Fibroblast of the aortic adventitia (primary cell): ENCODE data around the gene CAMK1D. TPM values are rescaled to one million over a fixed set of nuclear protein-coding genes. Genes with fewer than 3 reads are reported as not detected.

Source experiments
- DNase-seq: peaks from one replicate; pipeline ENCODE4 v3.0.0-alpha.2; 2010; ENCODE audit warnings: low read depth
- H3K4me3 ChIP-seq: 2 replicates; pipeline ENCODE4 v1.5.1; 2011; ENCODE audit warnings: low read depth, mild to moderate bottlenecking, control low read depth, low read length, moderate library complexity
- total RNA-seq: library from RNA; depleted of rRNA; stranded (reverse); fragments of >200 nt; gene quantifications from 2 replicates; pipeline ENCODE4 v1.2.3, GENCODE V29; 2012; ENCODE audit warnings: low replicate concordance
- TF ChIP-seq, protein P1 (sequence below): IDR thresholded peaks from 2 replicates; pipeline ENCODE4 v1.5.1; 2011; ENCODE audit warnings: mild to moderate bottlenecking, low read length, control low read depth, inconsistent platforms; ENCODE audit not compliant: insufficient read depth

CAMK1D gene
- total RNA-seq, 1 donor: 9.8 TPM

DNA sequence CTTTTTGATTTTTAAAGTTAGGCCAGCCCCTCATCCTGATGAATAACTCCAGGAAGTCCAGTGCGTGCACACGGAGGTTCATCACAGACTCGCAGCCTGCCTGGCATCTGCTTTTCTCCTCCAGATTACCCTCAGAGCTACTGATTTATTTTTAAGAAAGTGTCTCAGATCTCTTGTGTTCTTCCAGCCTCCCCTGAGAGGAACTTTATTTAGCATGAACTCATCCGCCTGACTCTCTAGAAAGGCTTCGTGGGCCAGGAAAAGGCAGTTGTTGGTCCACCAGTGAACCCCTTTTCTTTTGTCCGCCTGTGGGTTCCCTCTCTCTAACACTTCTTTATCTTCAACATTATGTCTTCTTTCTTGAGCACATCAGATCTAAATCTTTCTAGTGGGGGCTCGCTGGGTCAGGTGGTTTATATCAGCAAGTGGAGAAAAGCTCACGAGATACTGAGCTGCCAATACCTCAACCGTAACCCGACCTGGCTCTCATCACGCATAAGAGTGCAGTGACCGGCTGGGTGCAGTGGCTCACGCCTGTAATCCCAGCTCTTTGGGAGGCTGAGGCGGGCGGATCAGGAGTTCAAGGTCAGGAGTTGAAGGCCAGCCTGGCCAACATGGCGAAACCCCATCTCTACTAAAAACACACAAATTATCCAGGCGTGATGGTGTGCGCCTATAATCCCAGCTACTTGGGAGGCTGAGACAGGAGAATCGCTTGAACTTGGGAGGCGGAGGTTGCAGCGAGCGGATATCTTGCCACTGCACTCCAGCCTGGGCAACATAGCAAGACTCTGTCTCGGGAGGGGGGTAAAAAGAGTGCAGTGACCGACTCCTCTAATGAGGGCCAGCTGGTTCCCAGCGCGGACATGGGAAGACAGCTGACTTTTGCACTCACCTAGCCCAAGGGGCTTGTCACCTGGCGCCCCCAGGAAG, 489.9 kb downstream of the CAMK1D start:
- TF ChIP-seq, protein P1, sequence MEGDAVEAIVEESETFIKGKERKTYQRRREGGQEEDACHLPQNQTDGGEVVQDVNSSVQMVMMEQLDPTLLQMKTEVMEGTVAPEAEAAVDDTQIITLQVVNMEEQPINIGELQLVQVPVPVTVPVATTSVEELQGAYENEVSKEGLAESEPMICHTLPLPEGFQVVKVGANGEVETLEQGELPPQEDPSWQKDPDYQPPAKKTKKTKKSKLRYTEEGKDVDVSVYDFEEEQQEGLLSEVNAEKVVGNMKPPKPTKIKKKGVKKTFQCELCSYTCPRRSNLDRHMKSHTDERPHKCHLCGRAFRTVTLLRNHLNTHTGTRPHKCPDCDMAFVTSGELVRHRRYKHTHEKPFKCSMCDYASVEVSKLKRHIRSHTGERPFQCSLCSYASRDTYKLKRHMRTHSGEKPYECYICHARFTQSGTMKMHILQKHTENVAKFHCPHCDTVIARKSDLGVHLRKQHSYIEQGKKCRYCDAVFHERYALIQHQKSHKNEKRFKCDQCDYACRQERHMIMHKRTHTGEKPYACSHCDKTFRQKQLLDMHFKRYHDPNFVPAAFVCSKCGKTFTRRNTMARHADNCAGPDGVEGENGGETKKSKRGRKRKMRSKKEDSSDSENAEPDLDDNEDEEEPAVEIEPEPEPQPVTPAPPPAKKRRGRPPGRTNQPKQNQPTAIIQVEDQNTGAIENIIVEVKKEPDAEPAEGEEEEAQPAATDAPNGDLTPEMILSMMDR: no peak
- H3K4me3 ChIP-seq: no peak overlapping the region
- no peak for DNase-seq

DNA sequence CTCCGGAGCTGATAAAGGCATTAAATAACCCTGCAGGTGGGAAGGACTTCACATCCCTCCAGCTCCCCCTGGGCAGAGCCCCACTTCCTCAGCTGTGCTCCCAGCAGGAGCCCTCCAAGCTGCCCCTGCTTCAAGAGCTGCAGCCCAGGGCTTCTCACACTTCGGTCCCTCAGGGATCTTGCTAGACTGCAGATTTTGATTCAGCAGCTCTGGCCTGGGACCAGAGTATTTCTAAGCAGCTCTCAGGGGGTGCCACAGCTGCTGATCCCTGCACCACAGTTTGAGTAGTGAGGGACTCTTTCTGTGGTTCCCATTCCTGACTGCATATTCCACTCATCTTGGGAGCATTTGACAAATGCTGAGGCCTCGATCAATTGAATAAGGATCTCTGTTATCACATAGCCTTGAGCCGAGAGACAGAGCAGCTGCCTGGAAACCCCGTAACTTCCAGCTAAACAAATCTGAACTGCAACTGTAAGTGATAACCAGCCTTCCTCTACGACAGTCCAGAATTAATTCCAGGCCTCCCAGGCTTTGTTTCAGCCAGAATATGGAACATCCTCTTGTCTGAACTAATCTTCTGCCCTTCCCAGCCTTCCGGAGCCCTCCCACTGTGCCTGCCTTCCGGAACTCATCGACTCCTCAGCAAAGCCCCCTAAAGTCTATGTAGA, 490.7 kb downstream of the CAMK1D start:
- DNase-seq: peak; percentile 31
- H3K4me3 ChIP-seq: no peak overlapping the region
- TF ChIP-seq, protein P1: no peak

DNA sequence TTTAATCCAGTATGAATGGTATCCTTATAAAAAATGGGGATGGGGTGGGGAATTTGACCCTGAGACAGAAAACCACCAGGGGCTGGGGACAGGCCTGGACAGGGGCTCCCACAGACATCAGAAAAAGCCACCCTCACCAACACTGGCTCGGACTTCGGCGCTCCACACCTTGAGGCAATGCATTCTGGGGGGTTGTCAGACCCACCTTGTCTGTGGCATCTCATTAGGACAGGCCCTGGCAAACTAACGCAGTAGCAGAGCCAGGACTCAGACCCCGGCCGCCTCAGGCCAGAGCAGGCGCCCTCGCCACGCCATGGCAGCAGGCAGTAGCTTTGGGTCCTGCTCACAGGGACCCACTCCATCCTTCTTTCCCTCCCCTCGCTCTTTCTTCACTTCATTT, 492.1 kb downstream of the CAMK1D start:
- TF ChIP-seq, protein P1: no peak
- no peak overlapping the region for H3K4me3 ChIP-seq
- DNase-seq: no peak

DNA sequence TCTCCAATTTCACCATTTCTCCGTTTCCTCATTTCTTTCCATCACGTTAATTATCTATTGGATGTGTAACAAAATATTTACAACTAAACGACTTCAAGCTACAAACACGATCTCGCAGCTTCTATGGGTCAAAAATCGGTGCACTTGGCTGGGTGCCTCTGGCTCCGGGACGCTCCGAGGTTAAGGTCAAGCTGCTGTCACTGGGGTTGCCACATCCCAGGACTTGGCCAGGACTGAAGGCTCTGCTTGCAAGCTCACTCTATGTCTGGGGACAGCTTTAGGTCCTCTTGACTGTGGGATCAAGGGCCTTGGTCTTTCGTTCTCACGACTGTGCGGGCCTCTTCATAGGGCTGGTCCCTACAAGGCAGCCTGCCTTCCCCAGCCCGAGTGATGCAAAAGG, 492.5 kb downstream of the CAMK1D start:
- no peak overlapping the region for H3K4me3 ChIP-seq
- TF ChIP-seq, protein P1: no peak
- DNase-seq: no peak

DNA sequence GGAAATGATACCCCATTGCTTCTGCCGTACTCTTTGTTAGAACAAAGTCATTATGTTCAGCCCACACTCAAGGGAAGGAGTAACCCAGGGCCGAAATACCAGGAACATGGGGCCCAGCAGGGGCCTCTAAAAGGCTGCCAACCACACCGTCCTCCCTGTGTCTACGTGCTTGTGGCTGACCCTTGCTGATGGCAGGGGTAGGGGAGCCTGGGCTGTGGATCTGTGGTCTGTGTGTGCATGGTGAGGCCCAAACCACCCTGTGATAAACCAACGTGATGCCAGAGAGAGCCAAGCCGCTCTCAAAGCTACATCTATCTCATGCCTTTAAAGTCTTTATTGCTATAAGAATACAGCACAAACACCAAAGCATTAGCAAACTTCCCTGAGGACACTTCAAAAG, 493.0 kb downstream of the CAMK1D start:
- no peak for DNase-seq
- TF ChIP-seq, protein P1: no peak
- no peak overlapping the region for H3K4me3 ChIP-seq

DNA sequence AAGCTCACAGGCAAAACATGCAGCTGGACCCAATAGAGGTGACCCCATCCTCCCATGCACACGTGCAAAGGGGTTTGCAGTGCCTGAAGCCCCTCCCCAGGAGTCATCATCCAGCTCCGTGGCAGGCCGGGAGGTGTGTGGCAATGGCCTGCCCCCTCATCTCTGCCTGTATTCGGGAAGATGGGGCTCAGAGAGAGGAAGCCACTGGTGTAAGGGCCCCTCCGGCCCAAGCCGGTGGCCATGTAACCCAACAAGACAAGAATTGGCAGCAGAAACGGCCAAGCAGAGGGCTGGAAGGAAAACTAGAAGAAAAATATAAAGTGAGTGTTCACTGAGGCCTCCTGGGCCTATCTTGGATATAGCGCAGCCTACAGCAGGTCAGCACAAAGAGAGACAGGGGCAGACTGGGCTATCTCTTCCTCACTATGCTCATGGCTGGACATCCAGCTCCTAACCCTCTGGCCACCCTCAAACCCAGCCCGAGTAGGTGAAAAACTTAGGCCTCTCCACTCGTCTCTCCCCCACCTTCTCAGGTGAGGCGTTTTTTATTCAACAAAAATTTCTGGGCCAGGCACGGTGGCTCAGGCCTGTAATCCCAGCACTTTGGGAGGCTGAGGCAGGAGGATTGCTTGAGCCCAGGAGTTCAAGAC, 494.1 kb downstream of the CAMK1D start:
- TF ChIP-seq, protein P1: no peak
- DNase-seq: no peak
- H3K4me3 ChIP-seq: no peak overlapping the region
